Measurements from ENCODE around the gene PLK3.
"Not testable (repeated sequence)": the region's sequence is repeated elsewhere in the genome, so short reads cannot be mapped to it uniquely, and the experiment has no call there.

PLK3 gene

DNA sequence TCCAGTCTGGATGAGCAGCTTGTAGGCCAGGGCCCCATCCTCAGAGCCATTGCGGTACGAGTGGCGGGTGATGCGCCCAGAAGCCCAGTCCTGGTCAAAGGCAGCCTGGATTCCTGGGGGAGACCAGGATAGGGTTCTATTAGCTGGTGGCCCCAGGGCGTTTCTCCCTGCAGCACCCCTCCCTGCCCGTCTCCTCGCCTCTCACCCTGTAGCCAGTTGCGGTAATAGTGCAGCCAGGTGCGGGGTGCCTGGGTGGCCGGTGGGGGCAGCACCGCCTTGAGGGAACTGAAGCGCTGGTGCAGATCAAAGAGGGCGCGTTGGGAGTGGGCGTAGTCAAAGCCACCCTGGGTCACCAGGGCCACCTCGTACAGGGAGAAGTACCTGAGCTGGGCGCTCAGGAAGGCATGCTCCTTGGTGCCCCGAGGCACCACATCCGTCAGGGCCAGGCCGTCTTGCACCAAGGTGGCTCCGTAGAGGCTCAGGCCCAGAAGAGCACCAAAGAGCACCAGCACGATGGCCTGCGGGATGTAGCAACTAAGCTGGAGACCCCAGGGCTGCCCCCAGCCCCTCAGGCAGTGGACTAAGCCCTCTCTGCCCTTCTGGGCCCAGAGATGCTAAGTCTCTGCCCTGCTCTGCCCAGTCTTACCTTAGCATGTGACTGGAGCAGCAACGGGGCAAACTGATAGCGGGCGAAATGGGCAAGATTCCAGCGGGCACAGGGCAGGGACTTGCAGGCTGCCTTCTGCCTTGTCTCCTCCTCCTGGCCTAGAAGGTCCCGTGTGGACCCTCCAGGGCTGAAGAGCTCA is 27.2 kb downstream of the PLK3 start:
- no peak for DNase-seq (ENCODE audit: low read depth in 1 of 2, low spot score in 1 of 2)

DNA sequence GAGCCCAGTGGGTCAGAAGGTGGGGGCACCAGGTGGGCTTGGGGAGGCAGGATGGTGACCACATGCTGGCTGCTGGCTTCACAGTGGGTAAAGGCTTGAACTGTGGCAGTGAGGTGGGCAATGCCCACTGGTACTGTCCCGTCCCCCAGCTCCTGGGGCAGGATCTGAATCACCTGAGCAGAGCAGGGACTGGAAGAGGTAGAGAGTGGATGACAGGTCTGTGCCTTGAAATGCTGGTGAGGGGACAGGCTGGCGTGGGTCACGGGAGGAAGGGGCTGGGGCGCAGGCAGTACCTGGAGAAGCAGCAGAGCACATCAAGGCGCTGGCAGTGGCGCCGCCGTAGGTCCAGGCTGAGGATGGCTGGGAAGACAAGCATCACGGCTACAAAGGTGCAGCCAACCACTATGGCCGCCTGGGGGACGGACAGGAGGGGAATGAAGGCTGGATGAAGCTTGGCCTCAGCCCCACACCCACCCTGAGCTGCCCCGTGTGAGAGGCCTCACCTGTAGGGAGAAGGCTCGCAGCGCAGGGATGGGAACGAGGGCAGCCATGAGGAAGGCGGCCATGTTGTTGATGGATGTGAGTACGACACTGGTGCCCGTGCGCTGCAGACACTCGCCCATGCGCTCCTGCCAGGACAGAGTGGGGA is 27.9 kb downstream of the PLK3 start:
- no peak for DNase-seq (ENCODE audit: low read depth in 1 of 2, low spot score in 1 of 2)

DNA sequence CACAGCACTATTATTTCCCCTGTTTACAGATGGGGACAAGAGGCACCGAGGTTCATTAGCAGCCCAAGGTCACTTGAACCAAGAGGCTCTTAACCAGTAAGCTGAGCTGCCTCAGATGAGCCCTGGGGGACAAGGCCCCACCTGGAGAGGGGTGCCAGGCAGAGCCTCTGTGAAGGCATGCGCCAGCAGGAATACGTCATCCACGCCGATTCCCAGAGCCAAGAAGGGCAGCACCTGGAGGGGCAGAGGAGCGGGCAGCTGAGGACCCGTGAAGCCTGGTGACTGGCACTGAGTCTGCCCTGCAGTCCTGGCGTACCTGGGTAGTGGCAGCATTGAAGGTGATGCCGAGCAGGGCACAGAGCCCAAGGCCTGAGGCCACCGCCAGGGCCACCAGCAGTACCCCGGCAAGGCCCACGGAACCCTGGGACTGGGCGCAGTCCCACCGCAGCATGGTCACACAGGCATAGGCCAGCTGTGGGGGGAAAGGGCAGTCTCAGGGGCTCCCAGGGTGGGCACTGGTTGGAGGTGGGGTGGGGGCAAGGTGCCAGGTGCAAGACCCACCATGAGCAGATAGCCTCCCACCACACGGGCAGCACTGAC is 28.8 kb downstream of the PLK3 start:
- no peak for DNase-seq (ENCODE audit: low read depth in 1 of 2, low spot score in 1 of 2)

DNA sequence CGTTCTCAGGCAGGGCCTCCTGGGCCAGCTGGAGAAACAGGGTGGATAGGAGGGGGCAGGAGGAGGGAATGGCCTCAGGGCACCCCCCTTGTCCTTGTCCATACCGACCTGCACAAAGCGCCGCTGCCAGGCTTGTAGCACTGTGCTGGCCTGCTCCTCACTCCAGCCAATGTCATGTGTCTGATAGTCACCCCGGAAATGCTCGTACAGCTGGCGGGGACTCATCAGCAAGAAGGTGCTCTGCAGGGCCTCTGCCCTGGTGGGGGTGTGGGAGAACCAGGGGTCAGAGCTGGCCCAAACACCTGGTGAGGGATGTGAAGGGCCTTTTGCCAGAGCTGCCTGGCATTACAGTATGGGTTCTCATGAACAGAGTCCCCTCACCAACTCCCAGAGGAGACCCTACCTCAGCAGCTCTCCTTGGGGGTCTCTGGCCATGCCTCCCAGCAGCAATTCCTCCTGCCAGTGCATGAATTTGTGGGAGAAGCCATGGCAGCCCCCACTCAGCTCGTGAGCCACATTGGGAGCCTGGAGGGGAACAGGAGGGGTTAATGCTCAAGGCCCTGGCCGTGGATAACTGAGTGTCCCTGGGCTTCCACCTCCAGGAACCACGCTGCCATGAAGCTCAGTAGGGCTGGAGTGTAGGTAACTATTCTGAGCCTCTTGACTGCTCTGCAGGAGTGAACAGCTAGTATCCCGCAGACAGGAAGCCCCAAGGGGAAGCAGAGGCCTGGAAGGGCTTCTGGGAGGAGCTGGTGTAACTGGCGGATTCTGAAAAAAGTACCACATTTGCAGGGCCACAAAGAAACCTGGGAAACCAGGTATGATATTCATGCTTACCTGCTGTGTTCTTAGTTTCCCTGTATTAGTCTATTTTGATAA is 29.6 kb downstream of the PLK3 start:
- DNase-seq (ENCODE audit: low read depth in 1 of 2, low spot score in 1 of 2): no peak

DNA sequence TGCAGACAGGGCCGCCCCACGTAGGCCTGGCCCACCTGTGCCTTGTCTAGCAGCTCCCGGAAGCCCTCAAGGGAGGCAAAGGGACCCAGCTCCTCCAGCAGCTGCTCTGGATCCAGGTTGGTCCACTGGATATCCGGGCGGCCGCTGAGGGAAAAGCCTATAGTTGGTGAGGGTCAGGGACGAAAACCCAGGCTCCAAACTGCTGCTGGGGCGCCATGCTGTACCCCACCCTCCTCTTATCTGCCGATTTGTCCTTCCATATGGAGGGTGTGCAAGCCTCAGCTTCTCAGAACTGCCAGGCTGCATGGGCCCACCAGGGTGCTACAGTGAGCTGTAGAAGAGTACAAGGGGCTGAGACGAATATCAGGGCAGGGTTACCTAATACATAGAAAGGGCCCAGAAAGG is 30.7 kb downstream of the PLK3 start:
- DNase-seq (ENCODE audit: low read depth in 1 of 2, low spot score in 1 of 2): no peak

DNA sequence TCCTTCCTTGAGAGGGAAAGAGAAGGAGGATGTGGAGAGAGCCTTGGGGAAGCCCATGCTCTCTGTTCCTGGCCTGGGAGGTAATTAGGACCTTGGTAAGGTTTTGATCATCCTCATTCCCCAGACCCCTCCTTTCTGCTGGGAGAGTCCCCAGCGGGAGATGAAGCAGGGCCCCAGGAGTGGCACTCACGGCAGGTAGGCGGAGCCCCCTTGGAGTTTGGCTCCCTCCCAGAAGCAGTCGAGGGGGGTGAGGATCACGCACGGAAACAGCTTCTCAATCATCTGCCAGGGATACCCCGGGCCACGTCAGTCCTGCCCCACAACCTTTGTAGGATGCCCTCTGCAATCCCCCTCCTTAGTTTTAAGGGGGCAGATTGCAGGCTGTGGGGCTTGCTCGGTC is 31.3 kb downstream of the PLK3 start:
- DNase-seq (ENCODE audit: low read depth in 1 of 2, low spot score in 1 of 2): no peak

DNA sequence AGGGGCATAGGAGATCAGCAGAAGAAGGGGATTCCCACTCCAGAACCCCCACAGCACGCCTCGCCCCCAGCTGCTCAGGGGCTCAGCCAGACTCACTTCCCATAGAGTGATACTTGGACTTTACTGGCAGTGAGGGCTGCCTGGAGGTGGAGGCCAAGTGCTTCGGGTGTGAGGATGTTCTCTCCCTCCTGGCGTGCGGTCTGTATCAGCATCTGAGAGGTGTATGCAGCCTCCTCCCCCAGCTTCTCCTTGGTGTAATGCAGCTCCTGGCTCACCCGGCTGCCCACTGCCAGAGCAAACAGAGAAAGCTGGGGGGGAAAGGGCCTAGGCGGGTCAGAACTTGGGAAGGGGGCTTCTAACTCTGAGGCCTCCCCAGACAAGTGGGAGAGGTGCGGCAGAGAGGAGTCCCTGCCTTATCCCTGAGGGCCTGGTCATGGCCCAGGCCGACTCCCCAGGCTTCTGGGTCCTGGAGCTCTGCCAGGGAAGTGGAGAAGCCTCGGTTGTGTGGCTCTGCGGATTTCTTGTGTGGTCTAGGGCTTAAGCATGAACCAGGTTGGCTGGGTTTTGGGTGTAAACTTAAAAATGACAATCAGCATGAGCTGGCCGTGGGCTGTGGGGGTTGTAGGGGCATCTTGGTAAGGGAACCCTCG is 32.0 kb downstream of the PLK3 start:
- DNase-seq (ENCODE audit: low read depth in 1 of 2, low spot score in 1 of 2): no peak

DNA sequence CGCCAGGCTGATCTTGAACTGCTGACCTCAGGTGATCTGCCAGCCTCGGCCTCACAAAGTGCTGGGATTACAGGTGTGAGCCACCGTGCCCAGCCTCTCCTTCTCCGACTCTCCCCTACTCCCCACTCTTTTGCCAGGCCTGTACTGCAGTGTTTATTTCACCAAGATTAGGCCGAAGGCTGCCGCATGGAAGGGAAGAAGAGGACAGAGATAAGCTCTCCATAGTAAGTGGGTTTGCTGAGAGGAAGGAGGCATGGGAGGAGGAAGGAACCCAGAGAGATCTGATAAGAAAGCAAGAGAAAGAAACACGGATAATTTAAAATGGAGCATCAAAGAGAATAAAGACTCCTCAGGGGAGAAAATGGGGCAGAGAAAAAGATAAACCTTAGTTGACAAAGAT is 34.2 kb downstream of the PLK3 start:
- DNase-seq (ENCODE audit: low read depth in 1 of 2, low spot score in 1 of 2): no peak

DNA sequence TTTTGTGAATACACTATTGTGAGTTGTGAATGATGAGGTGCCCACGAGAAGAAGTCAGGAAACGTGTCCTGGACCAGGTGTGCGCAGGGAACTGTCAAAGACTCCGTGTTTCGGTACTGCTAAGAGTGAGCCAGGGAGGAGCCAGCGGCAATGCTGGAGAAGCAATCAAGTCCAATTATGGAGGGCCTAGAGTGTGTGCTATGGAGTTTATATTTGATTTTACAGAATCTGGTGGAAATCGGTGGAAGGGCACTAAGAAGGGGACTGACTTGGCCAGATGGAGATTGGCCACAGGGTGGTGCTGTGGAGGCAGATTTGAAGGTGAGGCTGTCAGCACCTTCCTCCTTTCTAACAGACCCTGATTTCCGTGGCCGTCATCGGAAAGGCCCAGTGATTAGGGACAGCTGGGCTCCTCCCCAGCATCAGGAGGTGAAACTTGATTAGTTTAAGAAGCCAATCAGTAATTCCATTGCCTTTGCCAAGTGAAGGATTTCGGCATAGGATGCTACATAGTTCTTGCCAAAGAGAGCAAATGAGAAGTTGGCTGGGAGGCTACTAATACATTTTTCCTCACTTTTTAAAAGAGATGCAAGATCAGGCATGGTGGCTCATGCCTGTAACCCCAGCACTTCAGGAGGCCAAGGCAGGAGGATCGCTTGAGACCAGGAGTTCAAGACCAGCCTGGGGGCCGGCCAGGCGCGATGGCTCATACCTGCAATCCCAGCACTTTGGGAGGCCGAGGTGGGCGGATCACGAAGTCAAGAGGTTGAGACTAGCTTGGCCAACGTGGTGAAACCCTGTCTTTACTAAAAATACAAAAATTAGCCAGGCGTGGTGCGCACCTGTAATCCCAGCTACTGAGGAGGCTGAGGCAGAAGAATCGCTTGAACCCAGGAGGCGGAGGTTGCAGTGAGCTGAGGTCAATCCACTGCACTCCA is 35.8 kb downstream of the PLK3 start:
- peak; percentile 74 to 76 for DNase-seq (ENCODE audit: low read depth in 1 of 2, low spot score in 1 of 2)

DNA sequence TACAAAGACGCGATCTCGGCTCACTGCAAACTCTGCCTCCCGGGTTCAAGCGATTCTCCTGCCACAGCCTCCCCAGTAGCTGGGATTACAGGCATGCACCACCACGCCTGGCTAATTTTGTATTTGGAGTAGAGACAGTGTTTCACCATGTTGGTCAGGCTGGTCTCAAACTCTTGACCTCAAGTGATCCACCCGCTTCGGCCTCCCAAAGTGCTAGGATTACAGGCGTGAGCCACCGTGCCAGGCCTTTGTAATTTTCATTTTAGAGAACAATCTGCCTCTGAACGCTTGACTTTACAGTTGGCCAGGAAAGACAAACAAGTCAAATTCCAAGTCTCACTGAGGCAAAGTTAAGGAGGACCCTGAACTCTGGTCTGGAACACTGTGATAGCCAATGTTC is 38.1 kb downstream of the PLK3 start:
- not testable (repeated sequence) for DNase-seq (ENCODE audit: low read depth in 1 of 2, low spot score in 1 of 2)

DNA sequence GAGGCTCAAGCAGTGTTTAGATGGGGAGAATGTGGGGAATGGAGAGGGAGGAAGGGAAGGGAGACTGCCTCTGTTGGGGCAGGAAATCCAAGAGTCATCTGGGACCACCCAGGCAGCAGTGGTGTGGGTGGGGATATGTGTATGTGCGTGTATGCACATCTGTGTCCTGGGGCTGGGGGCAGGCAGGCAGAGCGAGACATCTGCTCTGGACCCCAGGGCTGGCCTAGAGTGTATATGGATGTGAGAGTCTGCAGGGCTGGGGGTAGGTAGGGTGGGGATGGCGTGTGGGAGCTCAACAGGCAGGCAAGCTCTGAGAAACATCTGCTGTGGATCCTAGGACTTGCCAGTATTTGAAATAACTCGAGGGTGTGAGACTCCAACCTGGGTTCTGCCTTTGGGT is 39.4 kb downstream of the PLK3 start:
- no peak for DNase-seq (ENCODE audit: low read depth in 1 of 2, low spot score in 1 of 2)

DNA sequence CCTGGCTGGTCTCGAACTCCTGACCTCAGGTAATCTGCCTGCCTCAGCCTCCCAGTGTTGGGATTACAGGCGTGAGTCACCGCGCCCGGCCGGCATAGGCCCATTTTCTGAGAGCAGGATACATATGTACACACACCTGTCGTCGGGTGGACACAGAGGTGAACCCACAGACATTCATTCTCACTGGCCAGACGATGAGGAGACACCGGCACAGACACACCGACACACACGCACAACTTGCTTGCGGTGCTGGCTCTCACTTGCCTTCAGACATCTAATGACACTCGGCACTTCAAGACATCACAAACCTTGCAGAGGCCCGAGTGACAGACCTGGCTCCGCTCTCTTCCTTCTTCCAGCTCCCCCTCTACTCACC is 42.3 kb downstream of the PLK3 start:
- no peak for DNase-seq (ENCODE audit: low read depth in 1 of 2, low spot score in 1 of 2)

DNA sequence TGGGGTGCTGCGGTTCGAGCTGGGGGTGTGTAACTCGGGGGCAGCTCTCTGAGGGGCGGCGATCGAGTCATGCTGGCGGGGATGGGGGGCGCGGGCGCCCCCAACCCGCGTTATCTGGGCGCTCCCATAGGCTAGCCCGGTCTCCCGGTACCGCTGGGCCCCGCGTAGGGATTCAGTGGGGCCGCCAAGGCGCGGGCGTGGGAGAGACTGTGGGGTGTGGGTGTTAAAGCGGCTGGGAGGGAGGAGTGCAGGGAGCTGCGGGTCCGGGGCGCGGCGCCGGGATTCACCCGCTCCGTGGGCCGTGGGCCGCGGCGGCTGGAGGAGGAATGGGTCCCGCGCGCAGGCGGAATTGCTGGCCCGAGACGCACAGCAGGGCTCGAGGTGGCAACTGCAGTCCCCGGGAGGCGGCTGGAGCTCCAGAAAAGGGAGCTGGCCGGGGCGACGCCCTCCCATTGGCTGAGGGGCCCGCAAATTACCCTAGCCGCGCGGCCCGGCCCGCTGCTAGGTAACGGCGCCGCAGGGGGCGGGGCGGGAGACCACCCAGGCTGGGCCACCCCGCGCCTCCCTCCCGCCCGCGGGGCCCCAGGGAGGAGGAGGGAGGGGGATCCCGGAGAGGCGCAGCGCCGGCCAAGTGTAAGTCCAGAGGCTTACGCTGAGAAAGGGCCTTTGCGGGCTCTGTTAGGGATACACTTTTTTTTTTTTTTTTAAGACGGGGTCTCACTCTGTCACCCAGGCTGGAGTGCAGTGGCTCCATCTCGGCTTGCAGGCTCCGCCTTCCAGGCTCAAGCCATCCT is 42.9 kb downstream of the PLK3 start, which contains the start of gene PTCH2:
PTCH2 (minus strand) TSS at position 392 of the 794 bp plus-strand sequence; CDS start at position 71, 321 bp downstream.
- no peak for DNase-seq (ENCODE audit: low read depth in 1 of 2, low spot score in 1 of 2)

DNA sequence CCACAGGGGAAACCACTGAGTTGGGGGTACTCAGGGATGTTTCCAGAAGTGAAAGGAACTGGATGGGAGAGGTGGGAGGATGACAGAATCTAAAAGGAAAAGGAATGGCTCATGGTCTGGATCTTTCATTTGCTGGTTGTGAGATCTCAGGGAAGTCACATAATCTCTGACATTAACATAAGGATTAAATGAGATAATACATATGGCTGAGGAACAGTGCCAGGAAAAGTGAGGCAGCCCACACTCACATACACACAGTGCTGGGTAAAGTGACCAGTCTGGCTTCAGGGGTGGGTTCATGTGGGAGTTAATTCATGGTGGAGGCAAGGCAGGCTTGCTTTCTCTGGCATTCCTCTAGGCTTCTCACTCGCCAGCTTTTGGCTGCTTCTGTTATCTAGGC is 46.8 kb downstream of the PLK3 start:
- DNase-seq (ENCODE audit: low read depth in 1 of 2, low spot score in 1 of 2): no peak

DNA sequence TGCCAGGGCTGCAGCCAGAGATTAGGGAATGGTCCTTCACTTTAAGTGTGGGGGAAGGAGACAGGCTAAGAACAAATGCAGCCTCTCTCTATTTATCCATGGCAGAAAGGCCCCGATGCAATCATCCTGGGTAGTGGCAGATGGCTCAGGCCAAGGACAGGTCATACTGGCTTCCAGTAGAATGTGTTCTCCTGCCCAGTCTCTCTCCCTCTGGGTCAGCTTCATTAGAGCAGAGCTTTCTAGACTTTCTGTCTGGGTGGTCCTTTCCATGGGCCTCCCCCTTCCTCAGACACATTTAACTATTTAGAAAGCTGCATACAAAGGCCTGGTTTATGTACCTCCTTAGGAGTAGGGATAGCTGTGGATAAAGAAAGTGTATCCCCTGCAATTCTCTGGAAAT is 47.7 kb downstream of the PLK3 start:
- DNase-seq (ENCODE audit: low read depth in 1 of 2, low spot score in 1 of 2): no peak

DNA sequence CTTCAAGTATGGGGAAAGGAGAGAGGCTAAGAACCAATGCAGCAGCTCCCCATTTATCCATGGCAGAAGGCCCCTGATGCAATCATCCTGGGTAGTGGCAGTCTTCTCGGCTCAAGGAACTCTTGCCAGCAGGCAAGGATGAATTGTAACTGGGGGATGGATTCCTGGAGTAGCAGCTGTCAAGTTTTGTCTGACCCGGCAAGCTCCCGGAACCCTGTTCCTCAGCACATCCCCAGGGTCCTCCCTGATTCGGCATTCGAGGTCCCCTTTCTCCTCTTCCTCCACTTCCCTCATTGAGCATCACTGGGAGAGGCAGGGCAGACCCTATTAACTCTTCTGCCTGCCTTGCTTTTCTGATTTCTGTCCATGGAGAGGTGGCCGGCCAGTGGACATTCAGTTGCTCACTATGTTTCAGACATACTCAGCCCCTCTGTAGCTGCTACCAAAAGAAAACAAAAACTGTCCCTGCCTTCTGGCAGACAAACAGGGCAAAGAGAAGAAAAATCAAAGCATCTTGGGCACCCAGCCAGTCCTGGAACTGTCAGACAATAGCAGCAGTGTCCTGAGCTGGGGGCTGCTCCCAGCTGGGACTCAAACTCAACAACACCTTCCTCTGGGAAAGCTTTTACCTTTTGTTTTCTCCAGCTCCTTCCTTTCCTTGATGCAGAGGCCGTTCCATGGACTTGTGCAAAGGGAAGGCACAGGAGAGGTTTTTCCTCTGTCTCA is 48.4 kb downstream of the PLK3 start:
- no peak for DNase-seq (ENCODE audit: low read depth in 1 of 2, low spot score in 1 of 2)

DNA sequence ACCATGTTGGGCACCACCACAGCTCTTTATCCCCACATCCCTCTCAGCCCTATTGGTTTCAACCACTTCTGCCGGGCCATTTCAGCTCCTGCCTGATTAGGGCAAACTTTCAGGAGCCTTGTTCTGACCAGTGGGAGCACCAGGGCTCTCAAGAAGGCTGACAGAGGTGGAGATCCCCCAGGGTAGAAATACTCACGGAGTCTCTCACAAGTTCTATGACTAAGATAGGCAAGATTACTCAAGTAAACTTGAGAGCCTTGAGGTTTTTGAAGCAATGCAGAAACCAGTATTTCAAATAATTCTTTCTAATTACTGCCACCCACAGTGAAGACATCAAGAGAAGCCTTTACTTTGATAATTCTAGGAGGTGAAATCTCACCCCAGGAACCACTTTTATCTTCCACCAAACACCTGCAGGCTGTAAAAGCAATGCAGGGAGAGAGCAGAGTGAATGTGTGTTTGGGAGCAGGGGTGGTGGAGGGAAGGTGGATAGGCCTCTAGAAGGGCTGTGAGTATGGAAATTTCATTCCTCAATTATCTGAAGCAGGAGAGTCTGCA is 49.5 kb downstream of the PLK3 start:
- DNase-seq (ENCODE audit: low read depth in 1 of 2, low spot score in 1 of 2): no peak

DNA sequence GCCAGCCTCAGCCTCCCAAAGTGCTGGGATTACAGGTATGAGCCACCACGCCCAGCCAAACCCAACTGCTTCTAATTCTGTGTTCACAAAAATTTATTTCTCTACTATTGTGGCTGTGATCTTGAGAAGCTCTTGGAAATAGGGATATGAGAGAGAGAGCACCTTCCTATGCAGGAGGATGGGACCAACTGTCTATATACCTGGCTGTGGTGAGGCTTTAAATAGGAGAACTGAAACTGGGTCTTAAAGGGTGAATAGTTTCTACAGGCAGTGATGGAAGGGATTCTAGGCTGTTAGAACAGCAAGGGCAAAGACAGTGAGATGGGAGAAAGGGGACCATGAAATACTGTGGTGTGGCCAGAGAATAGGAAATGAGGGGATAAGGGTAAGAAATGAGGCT is 51.1 kb downstream of the PLK3 start:
- DNase-seq (ENCODE audit: low read depth in 1 of 2, low spot score in 1 of 2): no peak
